Endothelial cell of umbilical vein (primary cell): ENCODE measurements around the gene PCGF3. TPM values are rescaled to one million over a fixed set of nuclear protein-coding genes. Genes with fewer than 3 reads are reported as not detected.

Experiments used
- BruUV-seq: library from RNA; stranded (reverse); fragments of 400-500 nt; replicated peaks from 2 replicates; lab custom pipeline; 2021; lab: Mats Ljungman, UMichigan
- CTCF ChIA-PET: fragments of 300-600, 350-600 bp; sonication (Branson Sonifier 250); formaldehyde crosslinking; loops from one replicate; lab custom pipeline; 2021; ENCODE audit warnings: antibody characterized with exemption, inconsistent platforms; lab: Charles Lee
- POLR2A ChIA-PET: fragments of 300-600, 350-600 bp; sonication (Branson Sonifier 250); formaldehyde crosslinking; loops from one replicate; lab custom pipeline; 2021; ENCODE audit warnings: antibody characterized with exemption, inconsistent platforms; lab: Charles Lee
- DNase-seq: peaks from one replicate; pipeline ENCODE4 v3.0.0-alpha.2; 2011; ENCODE audit warnings: low read depth, low spot score
- FAIRE-seq: peaks from 2 replicates; lab custom pipeline; 2011; peaks lifted over from hg19 to GRCh38; lab: Jason Lieb, UNC
- H2AFZ ChIP-seq: 2 replicates; pipeline ENCODE4 v1.6.0; 2012; ENCODE audit warnings: low read depth, low read length, control low read depth, inconsistent platforms
- H3K27ac ChIP-seq: 2 replicates; pipeline ENCODE4 v1.5.1; 2011; ENCODE audit warnings: low read depth, mild to moderate bottlenecking, control low read depth, low read length, moderate library complexity; ENCODE audit not compliant: insufficient read depth
- H3K27me3 ChIP-seq, 2 experiments: 2 replicates each; pipeline versions ENCODE4 v1.6.0 to v1.6.1; 2011; ENCODE audit warnings: low read length in 2 of 2, mixed read lengths in 1 of 2; ENCODE audit not compliant: control insufficient read depth in 2 of 2, insufficient read depth in 2 of 2
- H3K36me3 ChIP-seq, 2 experiments: 2 replicates in 1 of 2; 3 replicates in 1 of 2; pipeline ENCODE4 v1.5.1; 2011; ENCODE audit warnings: low read length in 2 of 2, mild to moderate bottlenecking in 1 of 2, moderate library complexity in 1 of 2; ENCODE audit not compliant: control insufficient read depth in 2 of 2, insufficient read depth in 2 of 2; ENCODE audit errors: extremely low read depth in 1 of 2
- H3K4me1 ChIP-seq: 3 replicates; pipeline ENCODE4 v1.5.1; 2011; ENCODE audit warnings: mild to moderate bottlenecking, low read length; ENCODE audit not compliant: control insufficient read depth, insufficient read depth; ENCODE audit errors: extremely low read depth
- H3K4me2 ChIP-seq: 2 replicates; pipeline ENCODE4 v1.6.1; 2011; ENCODE audit warnings: low read length, control low read depth, mixed read lengths; ENCODE audit not compliant: insufficient read depth
- H3K4me3 ChIP-seq, 3 experiments: fragments of 200-600 bp in 1 of 3; sonication (generic), shearing (Covaris generic) in 1 of 3; replicated peaks in 1 of 3; 2 replicates each; pipeline ENCODE4 v1.5.1; 2011 to 2016; ENCODE audit warnings: control low read depth in 3 of 3, low read length in 3 of 3, mild to moderate bottlenecking in 2 of 3, inconsistent platforms in 1 of 3, low read depth in 1 of 3, moderate library complexity in 1 of 3; ENCODE audit not compliant: insufficient read depth in 1 of 3
- H3K79me2 ChIP-seq: 2 replicates; pipeline ENCODE4 v1.6.0; 2012; ENCODE audit warnings: low read length, inconsistent platforms; ENCODE audit not compliant: control insufficient read depth, insufficient read depth
- H3K9ac ChIP-seq: replicated peaks from 2 replicates; pipeline ENCODE3; 2011; ENCODE audit warnings: low read length, control low read depth; ENCODE audit not compliant: insufficient read depth; ENCODE audit errors: extremely low read depth
- H3K9me1 ChIP-seq: replicated peaks from 3 replicates; pipeline ENCODE4 v1.6.0; 2011; ENCODE audit warnings: mild to moderate bottlenecking, low read length; ENCODE audit not compliant: control insufficient read depth, insufficient read depth; ENCODE audit errors: extremely low read depth
- H3K9me3 ChIP-seq: replicated peaks from 2 replicates; pipeline ENCODE4 v1.5.1; 2012; ENCODE audit warnings: low read length, inconsistent platforms; ENCODE audit not compliant: control insufficient read depth, insufficient read depth
- H4K20me1 ChIP-seq: replicated peaks from 2 replicates; pipeline ENCODE3; 2011; ENCODE audit warnings: mild to moderate bottlenecking, low read length; ENCODE audit not compliant: control insufficient read depth, insufficient read depth; ENCODE audit errors: extremely low read depth
- CTCF ChIP-seq, 2 donors: IDR thresholded peaks; 1 replicate in 1 of 2; 2 replicates in 1 of 2; pipeline ENCODE4 v1.5.1; 2011; ENCODE audit warnings: low read length in 2 of 2, mild to moderate bottlenecking in 2 of 2, moderate library complexity in 2 of 2, control low read depth in 1 of 2, inconsistent platforms in 1 of 2, low read depth in 1 of 2; ENCODE audit not compliant: insufficient read depth in 1 of 2; ENCODE audit errors: extremely low read depth in 1 of 2
- EZH2 ChIP-seq: IDR thresholded peaks from 2 replicates; pipeline ENCODE4 v1.6.1; 2012; ENCODE audit warnings: borderline replicate concordance, low read depth, mild to moderate bottlenecking, moderate library complexity, low read length, inconsistent platforms; ENCODE audit not compliant: severe bottlenecking
- FOS ChIP-seq: IDR thresholded peaks from 2 replicates; pipeline ENCODE4 v1.6.1; 2011; ENCODE audit warnings: mild to moderate bottlenecking, low read length, moderate library complexity, borderline replicate concordance; ENCODE audit not compliant: insufficient read depth
- GATA2 ChIP-seq: IDR thresholded peaks from 2 replicates; pipeline ENCODE4 v1.7.0; 2011; ENCODE audit warnings: low read depth, mild to moderate bottlenecking, moderate library complexity, mixed read lengths, low read length; ENCODE audit not compliant: insufficient read length, insufficient read depth
- JUN ChIP-seq: IDR thresholded peaks from 2 replicates; pipeline ENCODE4 v1.6.1; 2011; ENCODE audit warnings: borderline replicate concordance, low read depth; ENCODE audit not compliant: insufficient read length, insufficient read depth
- MAX ChIP-seq: IDR thresholded peaks from 2 replicates; pipeline ENCODE4 v1.6.1; 2011; ENCODE audit not compliant: insufficient read depth, insufficient read length
- MYC ChIP-seq: IDR thresholded peaks from one replicate; pipeline ENCODE4 v1.6.1; 2011; ENCODE audit warnings: mild to moderate bottlenecking, low read depth, low read length
- POLR2A ChIP-seq: IDR thresholded peaks from 2 replicates; pipeline ENCODE4 v1.6.1; 2012; ENCODE audit warnings: low read depth, mild to moderate bottlenecking, control low read depth, low read length
- POLR2AphosphoS5 ChIP-seq: IDR thresholded peaks from 2 replicates; pipeline ENCODE4 v1.6.1; 2012; ENCODE audit warnings: low read depth, mild to moderate bottlenecking, control low read depth, low read length, moderate library complexity; ENCODE audit not compliant: insufficient read depth
- dilution Hi-C: fragments of 300-500 bp; cut with MboI; formaldehyde crosslinking; loops from one replicate; pipeline ENCODE4 v1.15.0; 2019; ENCODE audit warnings: low sequenced_read_pairs; ENCODE audit not compliant: extremely low pct_ligation_motif_present
- intact Hi-C: fragments of 100-400 bp; cut with micrococcal nuclease; formaldehyde crosslinking; loops from one replicate; pipeline ENCODE4 v1.10.0; 2022
- polyA plus RNA-seq, 4 experiments: library from polyadenylated mRNA; depleted of rRNA in 3 of 4; stranded (reverse) in 3 of 4; unstranded in 1 of 4; fragments of >200 nt; gene quantifications; 2 replicates each; pipeline versions ENCODE4 v1.2.1 to v1.2.3, GENCODE V29; 2011 to 2012; ENCODE audit warnings: missing spikeins in 1 of 4
- total RNA-seq: library from RNA; stranded (reverse); gene quantifications from 2 replicates; pipeline ENCODE4 v1.2.3, GENCODE V29; 2021

The PCGF3 gene
- total and polyA plus RNA-seq, 2 donors (not counting 3 experiments of a cell fraction or from before 2014, with no cell fraction given): 70.2 to 91.8 TPM

- Histone ChIP-seq H3K79me2 (peaks cover 6% of the 10 kb centered on the region), H3K36me3 (no peaks in the 10 kb centered on the region), H3K4me2 (no peak overlapping the region), H3K9me3 (no peaks in the 10 kb centered on the region), H4K20me1 (no peaks in the 10 kb centered on the region), H3K27me3 (no peaks in the 10 kb centered on the region), H2AFZ (no peak overlapping the region), H3K27ac (no peak overlapping the region), H3K4me3 (no peak overlapping the region), H3K9me1 (no peaks in the 10 kb centered on the region), H3K4me1 (peaks cover 9% of the 10 kb centered on the region), H3K9ac (no peak overlapping the region)
- FAIRE-seq (no peak), DNase-seq (no peak)
- POLR2A ChIA-PET: no interaction called here
- TF ChIP-seq GATA2: no peak
- TF ChIP-seq POLR2AphosphoS5: no peak
- no peak for TF ChIP-seq FOS
- no peak for TF ChIP-seq MYC
- no peak for TF ChIP-seq JUN
- no peak for TF ChIP-seq MAX
- no peak for TF ChIP-seq POLR2A
- TF ChIP-seq EZH2: no peak
- TF ChIP-seq CTCF (IDR thresholded peaks at IDR 0.05; ENCODE audit: extremely low read depth in 1 of 2, insufficient read depth in 1 of 2, low read depth in 1 of 2, low read length in 2 of 2): no peak
- no TSS peak for BruUV-seq
- intact Hi-C loops (loop anchor here (10.0 kb wide), 2 partner anchors 204 to 344 kb away; partner anchors contain the start of gene ZNF141), dilution Hi-C loops (no loop called here)
- CTCF ChIA-PET: no interaction called here
These were observed 27.1 kb upstream of the PCGF3 start for GRCh38 chr4:678331-679103.
